Renal cortex interstitium (tissue), 11 donors: Measurements from ENCODE around the gene ZNF592. TPM values are rescaled to one million over a fixed set of nuclear protein-coding genes. Genes with fewer than 3 reads are reported as not detected.
"Not testable (repeated sequence)": the region's sequence is repeated elsewhere in the genome, so short reads cannot be mapped to it uniquely, and the experiment has no call there.

Experiments used
- DNase-seq, 11 donors: peaks; one replicate each; pipeline ENCODE4 v3.0.0-alpha.2; 2013; ENCODE audit warnings: low read depth in 9 of 11, low spot score in 4 of 11; ENCODE audit errors: extremely low read depth in 1 of 11
- polyA plus RNA-seq, 3 donors: library from polyadenylated mRNA; unstranded; fragments of 120-200 nt; gene quantifications; one replicate each; pipeline ENCODE4 v1.2.1, GENCODE V29; 2013; ENCODE audit not compliant: insufficient read length in 3 of 3

Gene ZNF592
- polyA plus RNA-seq, 3 donors: 27.7 to 31.6 (median 31.4) TPM

DNA sequence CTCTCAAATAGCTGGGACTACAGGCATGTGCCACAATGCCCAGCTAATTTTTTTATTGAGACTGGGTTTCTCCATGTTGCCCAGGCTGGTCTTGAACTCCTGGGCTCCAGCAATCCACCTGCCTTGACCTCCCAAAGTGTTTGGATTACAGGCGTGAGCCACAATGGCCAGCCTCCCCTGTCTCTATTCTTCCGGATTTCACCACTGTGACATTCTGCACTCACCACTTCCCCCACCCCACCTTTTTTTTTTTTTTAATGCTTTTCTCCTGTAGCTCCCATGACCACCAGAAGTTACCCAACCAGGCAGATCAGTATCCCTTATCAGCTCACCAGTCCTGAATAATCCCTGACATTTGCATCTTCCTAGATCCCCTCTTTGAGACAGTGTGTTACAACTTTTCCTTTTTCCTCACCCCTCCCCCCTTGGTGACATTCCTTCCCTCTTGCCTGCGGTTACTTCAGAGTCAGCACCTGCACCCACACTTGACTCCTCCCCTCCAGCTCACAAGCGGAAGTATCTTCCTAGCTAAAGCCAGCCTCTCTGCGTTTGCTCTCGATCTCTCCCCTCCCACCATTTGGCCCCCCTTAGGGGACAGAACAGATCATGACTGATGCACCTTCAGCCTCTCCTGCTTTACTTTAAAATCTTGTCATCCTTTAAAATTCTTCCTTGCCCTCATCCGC is 13.5 kb upstream of the ZNF592 start:
- DNase-seq: peak in 4 of 11 donors; percentile 47 to 80 (median 76)

DNA sequence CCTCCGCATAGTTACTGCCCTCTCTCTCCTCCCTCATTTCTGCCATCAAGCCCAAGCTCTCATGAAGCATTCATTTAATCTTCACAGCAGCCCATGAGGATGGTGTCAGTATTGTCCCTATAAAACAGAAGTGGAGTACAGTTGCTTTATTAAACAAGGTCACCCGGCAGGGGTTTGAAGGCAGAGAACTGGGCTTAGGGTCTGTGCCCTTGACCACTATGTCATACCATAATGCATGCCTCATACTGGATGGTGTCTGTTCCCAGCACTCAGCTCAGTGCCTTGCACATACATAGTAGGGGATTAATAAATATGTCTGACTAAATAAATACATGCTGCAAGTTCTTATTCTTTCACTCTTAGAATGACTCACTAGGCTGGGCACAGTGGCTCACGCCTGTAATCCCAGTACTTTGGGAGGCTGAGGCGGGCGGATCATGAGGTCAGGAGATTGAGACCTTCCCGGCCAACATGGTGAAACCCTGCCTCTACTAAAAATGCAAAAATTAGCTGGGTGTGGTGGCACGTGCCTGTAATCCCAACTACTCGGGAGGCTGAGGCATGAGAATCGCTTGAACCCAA is 12.8 kb upstream of the ZNF592 start:
- DNase-seq: not testable (repeated sequence)

DNA sequence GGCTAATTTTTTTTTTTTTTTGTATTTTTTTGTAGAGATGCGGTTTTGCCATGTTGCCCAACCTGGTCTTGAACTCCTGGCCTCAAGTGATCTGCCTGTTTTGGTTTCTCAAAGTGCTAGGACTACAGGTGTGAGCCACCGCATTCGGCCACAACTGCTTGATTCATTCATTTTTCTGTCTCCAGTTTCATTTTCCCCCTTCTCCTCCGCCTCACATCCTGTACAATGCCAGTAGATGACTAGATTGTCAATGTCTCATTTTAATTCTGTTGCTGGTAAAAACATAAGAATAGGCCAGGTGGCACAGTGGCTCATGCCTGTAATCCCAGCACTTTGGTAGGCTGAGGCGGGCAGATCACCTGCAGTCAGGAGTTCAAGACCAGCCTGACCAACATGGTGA is 12.0 kb upstream of the ZNF592 start:
- no peak for DNase-seq

DNA sequence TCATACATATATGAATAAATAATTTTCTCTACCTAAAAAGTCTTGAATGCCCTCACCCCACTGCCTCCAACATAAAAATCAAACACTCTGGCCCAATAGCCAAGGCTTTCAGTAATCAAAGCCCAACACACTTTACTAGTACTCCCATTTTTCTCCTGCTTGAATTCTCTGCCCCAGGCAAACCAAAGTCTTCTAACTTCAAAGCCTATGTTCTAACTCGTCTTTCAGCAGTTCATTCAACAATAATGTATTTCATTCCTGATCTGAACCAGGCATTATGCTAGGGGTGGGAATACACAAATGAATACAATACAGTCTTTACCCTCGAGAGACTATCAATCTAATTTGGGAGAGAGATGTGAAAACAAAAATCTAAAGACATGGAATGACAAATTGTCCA is 11.4 kb upstream of the ZNF592 start:
- DNase-seq: no peak

DNA sequence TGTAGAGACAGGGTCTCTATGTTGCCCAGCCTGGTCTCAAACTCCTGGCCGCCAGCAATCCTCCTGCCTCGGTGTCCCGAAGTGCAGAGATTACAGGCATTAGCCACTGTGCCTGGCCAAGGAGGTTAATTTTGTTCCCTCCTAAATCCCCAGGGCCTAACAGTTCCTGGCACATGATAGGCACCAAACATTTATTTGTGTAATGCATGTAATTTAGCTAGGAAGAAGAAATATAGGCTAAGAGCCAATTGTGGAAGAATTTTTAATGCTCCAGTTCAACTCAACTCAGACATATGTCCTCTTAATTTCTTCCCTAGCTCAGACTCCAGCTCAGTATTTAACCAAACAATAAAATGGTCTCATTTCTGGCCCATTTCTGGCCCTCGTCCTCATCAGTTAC is 7.7 kb upstream of the ZNF592 start:
- no peak for DNase-seq

DNA sequence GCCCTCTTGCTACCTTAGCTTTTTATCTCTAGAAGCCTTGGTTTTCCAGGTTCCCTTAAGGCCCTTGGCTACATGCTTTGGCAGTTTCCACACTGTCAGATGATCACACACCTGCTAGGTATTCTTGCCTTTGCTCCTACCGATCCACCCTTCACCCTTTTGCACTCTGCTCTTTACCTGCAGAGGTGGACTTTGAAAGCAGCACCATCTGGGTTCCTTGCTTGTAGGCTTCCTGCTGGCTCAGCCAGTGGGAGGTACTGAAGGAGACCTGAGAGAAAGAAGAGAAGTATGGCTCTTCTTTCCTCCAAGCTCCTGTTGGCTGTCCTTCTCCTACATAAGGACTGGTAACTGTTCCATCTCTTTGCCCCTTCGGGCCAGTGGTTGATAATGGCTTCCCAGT is 7.3 kb upstream of the ZNF592 start:
- no peak for DNase-seq

DNA sequence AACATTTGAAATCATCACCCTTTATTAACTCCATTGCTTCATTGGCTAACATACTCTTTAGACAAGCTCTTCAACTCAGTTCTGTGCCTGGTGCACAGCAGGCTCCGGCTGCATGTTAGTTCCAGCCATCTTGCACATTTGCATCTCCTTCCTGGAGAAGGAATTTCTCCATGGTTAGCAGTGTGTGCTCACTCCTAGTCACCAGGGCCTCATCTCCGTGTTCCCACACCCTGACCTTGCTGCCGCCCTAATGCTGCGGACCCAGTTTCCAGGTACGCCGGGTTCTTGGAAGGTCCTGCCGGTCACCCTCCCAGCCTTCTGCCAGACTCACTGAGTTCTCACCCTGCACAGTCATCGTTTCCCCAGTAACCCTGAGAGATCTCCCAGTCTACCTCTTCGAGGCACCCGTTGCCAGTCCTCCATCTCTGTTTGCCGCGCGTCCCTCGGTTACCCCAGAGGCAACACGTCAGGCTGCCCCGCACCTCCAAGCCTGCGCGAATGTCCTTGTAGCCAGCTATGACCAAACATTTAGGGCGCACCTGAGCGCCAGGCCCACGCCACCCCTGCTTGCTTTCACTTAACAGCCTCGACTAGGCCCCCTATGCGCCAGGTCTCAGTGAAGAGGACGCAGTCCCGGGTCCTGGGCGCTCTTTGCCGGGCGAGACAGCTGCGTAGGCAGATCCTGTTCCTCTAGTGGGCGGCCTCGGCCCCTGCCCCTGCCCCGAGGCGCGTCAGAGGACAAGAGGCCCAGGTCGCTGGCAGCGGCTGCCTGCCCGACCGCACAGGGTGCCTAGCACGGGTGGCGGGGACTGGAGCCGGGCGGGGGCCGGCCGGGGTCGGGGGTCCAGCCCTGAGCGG is 747 bp upstream of the ZNF592 start:
- DNase-seq: peak in 5 of 11 donors; percentile 43 to 73 (median 64)

DNA sequence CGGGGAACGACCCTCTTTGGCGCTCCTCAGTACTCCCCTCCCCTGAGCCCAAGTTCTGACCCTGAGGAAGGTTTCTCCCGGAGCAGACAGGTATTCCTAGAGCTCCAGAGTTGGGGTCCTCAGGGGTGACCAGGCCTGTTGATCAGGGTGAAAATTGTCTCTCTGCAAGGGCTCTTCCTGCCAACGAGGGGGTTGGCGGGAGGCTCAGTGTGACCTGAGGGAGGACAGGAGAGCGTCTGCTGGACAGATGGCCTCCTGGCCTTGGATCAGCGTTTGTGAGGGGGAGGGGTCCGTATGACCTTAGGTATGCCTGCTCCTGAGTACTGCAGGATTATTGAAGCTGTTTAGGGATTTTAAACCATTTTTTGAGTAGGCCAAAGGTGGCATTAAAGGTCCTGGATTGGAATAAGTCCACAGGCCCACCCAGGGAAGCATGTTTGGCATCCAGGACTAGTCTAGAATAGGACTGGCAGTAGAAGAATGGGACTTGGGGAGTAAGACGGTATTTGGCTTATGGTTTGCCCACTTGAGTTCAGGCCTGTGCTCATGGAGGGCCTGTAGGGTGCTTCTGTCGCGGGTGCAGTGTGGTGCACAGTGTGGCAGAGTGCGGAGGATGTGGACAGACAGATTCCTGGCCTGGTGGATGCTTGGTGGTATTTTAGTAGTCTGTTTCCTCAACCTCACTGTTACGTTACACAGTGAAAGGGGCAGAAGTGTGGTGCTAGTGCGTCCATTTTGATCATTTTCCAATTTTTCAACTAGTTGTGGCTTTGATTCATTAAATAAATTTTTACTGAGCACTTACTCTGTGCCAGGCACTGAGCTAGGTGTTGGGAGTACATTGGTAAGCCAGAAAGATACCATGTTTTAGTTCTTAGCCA is 959 bp downstream of the ZNF592 start:
- no peak for DNase-seq

DNA sequence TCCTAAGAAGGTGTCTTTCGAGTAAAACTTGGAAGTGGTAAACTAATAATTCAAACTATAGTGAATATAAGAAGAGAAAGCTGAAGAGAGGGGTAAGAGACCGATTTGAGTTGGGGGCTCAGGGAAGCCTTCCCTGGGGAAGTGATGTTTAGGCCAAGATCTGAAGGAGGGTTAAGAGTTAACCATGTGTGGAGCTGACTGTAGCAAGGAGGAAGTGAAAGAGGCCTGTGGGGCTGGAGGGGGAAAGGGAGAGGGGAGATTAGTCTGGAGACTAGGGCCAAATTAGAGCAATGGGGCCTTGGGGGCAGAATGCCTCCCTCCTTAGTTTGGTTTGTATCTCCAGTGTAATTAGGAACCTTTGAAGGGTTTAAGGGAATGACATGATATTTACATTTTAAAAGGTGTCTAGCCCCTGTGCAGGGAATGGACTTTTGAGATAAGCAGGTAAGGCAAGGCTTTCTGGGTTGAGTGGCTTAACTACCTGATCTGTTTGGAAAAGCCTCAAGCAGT is 2.2 kb downstream of the ZNF592 start:
- no peak for DNase-seq

DNA sequence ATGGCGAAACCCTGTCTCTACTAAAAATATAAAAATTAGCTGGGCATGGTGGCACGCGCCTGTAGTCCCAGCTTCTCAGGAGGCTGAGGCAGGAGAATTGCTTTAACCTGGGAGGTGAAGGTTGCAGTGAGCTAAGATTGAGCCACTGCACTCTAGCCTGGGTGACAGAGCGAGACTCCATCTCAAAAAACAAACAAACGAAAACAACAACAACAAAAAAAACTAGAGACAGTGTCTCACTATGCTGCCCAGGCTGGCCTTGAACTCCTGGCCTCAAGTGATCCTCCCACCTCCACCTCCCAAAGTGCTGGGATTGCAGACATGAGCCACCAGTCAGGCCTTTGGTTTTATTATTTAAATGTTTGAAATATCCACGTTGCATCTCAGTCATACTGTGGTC is 3.3 kb downstream of the ZNF592 start:
- DNase-seq: not testable (repeated sequence)

DNA sequence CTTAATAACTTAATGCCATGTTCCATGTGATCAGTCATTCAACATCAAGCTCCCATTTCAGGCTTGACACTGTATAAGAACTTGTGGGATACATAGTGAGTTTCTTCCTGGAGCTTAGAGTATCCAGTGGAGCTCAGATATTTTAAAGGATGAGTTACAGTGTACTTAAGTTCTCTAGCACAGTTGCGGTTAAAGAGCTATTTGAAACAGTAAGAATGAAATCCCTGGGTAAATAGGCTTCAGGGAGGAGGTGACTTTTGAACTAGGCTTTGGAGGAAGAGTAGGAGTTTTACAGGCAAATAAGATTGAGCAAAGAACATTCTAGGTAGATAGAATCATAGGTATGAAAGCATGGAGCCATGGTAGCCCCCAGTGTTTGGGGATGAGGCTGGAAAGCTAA is 3.8 kb downstream of the ZNF592 start:
- no peak for DNase-seq

DNA sequence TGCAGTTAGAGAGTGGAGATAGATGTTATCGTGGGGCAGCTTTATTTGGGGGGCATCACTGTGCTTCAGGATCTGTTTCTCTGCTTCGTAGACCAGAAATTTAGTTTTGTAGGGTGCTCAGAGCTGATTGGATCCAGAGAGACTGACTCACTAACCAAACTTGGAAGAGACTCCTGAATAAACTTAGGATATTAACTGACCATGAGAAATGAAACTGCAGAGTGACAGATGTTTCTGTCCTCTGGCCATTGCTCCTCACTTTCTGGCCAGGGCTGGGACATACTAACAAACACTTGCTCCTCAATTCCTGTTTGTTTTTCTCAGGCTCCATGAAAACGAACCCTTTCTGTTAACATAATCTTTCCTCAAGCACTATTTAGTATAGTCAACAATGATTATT is 4.3 kb downstream of the ZNF592 start:
- no peak for DNase-seq

DNA sequence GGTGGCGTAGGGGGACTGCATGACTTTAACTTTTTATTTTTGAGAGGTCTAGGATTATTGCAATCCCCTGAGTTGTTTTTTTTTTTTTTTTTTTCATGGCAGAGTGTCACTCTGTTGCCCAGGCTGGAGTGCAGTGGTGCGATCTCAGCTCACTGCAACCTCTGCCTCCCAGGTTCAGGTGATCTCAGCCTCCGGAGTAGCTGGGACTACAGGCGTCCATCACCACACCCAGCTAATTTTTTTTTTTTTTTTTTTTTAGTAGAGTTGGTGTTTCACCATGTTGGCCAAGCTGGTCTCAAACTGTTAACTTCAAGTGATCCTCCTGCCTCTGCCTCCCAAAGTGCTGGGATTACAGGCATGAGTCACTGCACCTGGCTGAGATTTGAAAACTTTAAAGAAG is 6.5 kb downstream of the ZNF592 start:
- DNase-seq: not testable (repeated sequence)

DNA sequence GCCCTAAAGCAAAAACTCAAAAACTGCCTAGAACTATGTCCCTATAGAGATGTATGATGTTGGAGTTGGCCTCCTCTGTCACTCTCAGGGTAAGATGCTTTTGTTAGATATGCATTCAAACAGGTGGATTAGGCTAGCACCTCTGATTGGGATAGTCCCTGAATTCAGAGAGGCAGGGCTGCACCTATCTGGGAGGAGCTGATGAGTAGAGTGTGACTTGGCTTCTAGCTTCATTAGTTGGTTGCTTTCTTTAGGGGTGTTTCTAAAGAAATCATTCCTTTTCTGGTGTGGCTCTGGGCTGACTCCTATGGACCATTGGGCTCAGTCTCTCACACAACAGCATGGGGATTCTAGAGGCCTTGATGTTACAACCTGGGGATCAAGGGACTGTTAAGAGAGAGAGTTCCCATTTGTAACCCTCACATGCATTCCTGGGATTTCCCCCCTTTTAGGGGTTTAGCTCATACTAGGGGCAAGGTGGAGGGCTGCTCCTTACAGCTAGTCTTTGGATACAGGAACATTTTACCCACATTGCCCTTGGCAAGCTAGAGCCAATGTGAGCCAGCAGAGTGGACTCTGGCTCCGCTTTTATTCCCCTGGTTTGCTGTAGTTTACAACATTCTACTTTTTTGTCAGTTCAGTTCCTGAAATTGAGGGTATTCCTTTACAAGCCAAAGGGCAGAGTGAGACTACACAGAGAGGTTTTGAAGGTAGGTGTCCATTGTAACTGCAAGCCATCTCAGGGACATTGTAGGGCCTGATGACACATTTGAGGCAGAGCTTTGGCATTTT is 7.5 kb downstream of the ZNF592 start:
- DNase-seq: no peak

DNA sequence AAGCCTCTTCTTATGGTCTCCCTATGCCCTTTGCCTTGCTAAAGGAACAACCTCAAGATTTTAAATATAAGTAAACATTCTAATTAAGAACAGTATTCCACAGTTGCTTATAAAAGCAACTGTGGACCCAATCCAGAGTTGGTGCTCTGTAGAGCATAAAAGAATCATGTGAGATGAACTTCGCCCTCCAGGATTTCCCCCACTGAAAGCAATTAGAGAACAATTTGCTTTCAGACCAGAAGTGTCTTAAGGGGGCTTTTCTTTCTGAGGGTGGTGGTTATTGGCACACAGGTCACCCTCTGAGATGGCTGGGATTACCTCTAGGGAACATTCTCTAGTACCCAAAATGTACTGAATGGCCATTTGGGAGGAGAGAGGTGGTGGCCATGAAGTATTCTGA is 10.6 kb downstream of the ZNF592 start:
- DNase-seq: no peak

DNA sequence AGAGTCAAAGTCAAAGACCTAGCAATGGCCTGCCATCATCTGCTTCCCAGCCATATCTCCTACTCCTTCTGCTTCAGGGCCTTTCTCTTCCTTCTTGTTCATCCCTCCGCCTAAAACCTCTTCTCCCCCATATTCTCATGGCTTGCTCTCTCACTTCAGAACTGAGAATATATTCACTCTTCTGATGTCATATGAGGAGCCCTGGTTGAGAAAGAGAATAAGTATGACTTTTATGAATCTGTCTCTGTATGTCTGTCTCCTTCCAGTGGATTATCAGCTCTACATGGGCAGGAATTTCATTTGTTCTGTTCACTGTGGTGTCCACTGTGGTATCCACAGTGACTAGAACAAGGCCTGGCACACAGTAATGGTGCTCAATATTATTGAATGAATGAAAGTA is 11.8 kb downstream of the ZNF592 start:
- no peak for DNase-seq

DNA sequence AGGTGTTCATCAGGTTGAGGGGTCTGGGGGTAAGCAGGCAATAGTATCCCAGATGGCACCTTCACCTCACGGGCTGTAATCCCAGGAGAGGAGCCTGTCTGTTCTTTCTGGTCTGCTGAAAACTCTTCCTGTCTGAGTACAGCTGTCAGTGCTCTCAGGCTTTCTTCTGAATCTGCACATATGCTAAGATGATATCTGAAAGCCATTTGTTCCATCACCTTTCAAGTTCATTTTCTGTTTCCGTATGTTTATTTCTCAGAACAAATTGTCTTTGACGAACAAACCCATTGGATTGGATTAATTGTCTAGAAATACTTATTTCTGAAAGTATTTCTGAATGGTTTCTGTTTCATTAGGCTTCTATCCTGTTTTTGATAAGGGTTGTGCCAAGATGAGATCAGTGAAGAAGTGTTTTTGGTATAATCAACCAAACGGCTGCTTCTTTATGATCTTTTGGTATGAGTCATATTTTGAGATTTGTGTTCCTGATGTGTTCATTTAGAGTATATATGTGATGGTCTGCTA is 13.3 kb downstream of the ZNF592 start:
- no peak for DNase-seq
